ENCODE data around the gene MZF1. TPM values are rescaled to one million over a fixed set of nuclear protein-coding genes. Genes with fewer than 3 reads are reported as not detected.

MZF1 gene
- polyA plus RNA-seq, 1 donor from 2014 or later: 11.5 TPM

DNA sequence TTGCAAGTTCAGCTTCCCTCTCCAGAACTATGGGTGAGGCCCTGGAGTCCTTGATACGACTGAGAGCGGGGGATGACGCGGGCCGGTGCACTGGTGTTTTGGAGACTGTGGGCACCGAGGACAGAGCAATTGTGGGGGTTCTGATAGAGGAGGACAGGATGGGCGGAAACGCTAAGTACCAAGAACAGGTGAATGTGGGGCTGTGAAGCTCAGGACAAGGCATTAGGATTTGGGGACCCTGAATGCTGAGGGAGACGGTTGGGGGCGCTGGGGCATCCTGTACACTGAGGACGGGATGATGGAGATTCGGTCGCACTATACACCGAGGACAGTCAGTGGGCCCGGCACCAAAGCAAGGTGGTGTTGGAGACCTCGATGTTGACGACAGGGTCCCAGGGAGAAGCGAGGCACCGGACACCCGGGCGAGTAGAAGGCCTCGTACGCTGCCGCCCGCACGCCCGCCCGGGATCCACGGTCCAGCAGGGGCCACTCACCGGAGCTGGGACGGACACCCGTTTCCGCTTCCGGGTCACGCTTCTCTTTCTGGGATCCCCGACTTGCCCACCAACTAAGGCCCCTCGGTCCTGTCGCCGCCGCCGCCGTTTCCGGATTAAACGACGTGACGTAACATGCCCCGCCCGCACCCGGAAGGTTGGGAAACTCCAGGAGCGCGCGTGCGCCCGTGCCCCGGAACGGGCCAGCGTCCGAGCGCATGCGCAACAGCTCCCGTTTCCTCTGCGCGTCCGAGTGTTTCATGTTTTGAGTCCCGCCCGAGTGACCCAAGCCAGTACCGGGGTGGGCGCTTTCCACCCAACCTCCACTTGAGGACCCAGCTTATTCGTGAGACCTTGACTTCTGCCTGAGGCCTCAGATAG, 18.4 kb downstream of the MZF1 start, which contains the start of gene CHMP2A:
TSS of gene CHMP2A (minus strand) at position 612 of the 875 bp plus-strand sequence. CDS start 893 bp downstream, outside the sequence.
- Mint-ChIP-seq H3K27me3 (no peaks in the 10 kb centered on the region), H3K27ac (peak within 1 kb of the TSS; percentile 99 to 100 (median 99)), H3K4me3 (peak within 1 kb of the TSS; percentile 93 to 99 (median 95)), H3K36me3 (peaks cover 8% of the 10 kb centered on the region), H3K9me3 (no peaks in the 10 kb centered on the region), H3K4me1 (peaks cover 32 to 38% (median 35%) of the 10 kb centered on the region in 3 donors)

DNA sequence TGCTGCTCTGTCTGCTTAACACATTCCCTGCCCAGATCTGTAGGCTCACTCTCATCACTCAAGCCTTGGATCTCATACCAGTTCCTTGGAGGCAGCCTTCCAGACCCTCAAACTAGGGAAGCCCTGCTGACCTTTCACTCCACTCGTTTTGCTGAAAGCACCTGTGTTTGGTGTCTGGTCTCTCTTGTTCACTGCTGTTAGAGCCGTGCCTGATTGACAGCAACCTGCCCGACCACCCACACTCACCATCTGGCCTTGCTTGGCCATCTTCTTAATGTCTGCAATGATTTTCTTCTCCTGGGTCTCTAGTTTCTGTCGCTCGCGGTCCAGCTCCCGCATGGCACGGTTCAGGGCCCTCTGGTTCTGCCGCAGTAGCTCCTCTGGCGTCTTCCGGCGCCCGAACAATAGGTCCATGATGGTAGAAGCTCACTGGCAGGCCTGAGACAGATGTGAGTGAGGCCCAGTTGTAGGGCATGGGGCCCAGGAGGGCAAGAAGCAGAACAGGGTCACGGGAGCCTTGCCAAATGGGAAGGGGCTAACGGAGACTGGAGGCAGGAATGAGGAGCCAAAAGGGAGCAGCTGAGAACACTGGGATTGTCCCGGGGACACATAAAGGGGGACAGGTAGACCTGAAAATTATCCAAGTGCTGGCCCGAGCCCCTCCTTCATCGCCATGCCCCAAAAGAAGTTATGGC, 19.2 kb downstream of the MZF1 start:
- H3K9me3 Mint-ChIP-seq: no peaks in the 10 kb centered on the region
- H3K27me3 Mint-ChIP-seq: no peaks in the 10 kb centered on the region
- H3K4me3 Mint-ChIP-seq: peak overlapping the region; percentile 93 to 99 (median 95)
- H3K36me3 Mint-ChIP-seq: peaks cover 7% of the 10 kb centered on the region
- peak overlapping the region; percentile 99 to 100 (median 99) for H3K27ac Mint-ChIP-seq
- H3K4me1 Mint-ChIP-seq: peaks cover 29 to 33% (median 30%) of the 10 kb centered on the region in 3 donors

DNA sequence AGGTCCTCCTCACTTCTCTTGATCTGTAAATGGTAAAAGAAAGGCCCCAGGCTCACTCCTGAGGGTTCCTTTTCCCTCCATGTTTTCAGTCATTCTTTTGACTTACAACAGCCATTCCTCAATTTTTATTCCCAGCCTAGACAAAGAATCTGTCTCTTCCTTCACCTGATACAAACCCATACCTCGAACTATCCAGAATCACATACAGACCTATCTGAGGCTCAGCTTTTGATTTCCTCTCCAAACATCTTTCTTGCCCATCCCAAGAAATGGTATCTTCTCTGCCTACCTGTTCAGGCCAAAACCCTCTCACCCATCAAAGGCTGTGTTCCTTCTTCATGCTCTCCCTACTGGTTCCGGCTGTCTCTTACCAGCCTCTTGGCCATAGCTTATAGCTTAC, 20.5 kb downstream of the MZF1 start:
- Mint-ChIP-seq H3K27me3 (no peaks in the 10 kb centered on the region), H3K27ac (peak overlapping the region; percentile 43 to 88 (median 75)), H3K4me3 (peak overlapping the region in 1 of 4 donors; percentile 99), H3K4me1 (peaks cover 23 to 32% (median 26%) of the 10 kb centered on the region in 3 donors), H3K9me3 (no peaks in the 10 kb centered on the region), H3K36me3 (peaks cover 6% of the 10 kb centered on the region)

DNA sequence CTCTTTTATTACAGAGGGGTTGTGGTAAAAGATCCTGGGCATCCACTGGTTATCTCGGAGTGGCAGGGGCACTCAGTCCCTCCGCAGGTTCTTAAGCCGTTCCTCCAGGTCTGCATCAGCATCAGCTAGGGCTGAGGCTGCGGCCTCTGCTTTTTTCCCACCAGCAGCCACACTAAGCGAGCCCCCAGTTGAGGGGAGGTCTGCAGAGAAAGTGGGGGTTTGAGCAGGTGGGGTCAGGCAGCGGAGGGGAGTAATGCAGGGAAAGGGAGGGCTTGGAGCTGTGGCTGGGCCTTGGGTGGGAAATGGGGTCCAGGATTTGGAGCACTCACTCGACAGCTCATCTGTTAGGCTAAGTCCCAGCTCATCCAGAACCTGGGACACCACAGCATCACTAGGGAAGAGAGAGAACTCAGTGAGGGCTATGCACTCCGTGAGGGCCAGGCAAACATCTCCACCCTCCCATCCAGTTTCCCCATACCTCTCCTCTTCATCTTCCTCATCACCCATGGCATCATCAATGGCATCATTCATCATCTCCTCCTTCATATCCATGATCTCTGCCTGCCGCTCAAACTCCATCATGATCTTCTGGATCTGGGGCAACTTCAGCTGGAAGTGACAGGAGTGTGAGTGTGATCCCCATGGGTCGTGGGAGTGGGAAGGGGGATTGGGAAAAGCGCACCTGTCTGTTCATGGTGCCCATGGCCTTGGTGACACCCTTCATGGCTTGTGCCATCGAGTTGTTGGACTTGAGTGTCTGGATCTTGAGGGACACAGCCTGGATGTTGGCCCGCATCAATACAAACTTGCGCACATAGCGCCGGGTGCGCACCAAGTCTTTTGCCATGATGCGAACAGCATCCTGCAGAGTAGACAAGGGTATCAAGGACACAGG, 21.3 kb downstream of the MZF1 start:
- Mint-ChIP-seq H3K27ac (peak overlapping the region; percentile 43 to 75 (median 59)), H3K4me3 (peak overlapping the region in 1 of 4 donors; percentile 99), H3K9me3 (no peaks in the 10 kb centered on the region), H3K27me3 (no peaks in the 10 kb centered on the region), H3K36me3 (peaks cover 6% of the 10 kb centered on the region), H3K4me1 (peaks cover 22 to 30% (median 27%) of the 10 kb centered on the region in 3 donors)

DNA sequence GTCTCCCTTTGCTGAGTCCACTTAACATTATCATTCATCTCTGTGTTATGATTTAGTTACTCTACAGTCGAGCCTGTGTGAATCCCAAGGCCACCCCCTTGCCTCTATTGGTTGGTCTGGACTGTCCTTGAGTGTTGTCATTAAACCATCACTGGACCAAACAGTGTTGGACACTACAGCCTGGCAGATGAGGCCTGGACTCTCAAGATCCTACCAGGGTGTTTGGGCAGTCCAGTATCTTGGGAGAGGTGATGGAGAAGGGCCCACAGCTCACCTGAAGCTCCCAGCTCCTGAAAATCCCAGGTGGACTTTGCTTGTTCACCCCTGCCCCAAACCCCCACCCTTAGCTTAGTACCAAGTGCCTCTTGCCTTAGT, 22.0 kb downstream of the MZF1 start:
- Mint-ChIP-seq H3K4me3 (peak overlapping the region in 1 of 4 donors; percentile 99), H3K9me3 (no peaks in the 10 kb centered on the region), H3K27me3 (no peaks in the 10 kb centered on the region), H3K27ac (peak overlapping the region in 1 of 3 donors; percentile 75), H3K36me3 (peaks cover 4% of the 10 kb centered on the region), H3K4me1 (peaks cover 20 to 34% (median 30%) of the 10 kb centered on the region in 3 donors)

DNA sequence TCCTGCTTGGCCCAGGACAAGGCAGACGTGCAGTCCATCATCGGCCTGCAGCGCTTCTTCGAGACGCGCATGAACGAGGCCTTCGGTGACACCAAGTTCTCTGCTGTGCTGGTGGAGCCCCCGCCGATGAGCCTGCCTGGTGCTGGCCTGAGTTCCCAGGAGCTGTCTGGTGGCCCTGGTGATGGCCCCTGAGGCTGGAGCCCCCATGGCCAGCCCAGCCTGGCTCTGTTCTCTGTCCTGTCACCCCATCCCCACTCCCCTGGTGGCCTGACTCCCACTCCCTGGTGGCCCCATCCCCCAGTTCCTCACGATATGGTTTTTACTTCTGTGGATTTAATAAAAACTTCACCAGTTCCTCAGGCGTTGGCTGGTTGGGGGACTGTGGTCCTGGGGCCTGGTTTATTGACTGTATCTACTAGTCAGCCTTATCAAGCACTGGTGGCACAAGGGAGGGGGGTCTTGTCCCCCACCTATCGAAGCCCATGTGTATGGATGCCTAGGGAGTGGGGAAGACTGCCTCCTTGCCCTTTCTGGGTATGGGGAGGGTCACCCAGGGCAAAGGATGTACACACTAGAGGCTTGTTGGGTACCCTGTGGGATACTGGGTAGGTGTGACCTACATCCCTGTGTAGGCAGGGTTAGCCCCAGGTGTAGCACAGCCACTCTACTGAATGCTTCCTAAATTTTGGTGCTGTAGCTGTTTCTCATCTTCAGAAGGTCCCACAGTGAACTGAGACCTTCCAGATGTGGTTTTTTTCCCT, 22.6 kb downstream of the MZF1 start:
- Mint-ChIP-seq H3K9me3 (no peaks in the 10 kb centered on the region), H3K4me1 (peaks cover 24 to 39% (median 35%) of the 10 kb centered on the region in 3 donors), H3K27me3 (no peaks in the 10 kb centered on the region), H3K4me3 (peak overlapping the region in 1 of 4 donors; percentile 99), H3K36me3 (peaks cover 4% of the 10 kb centered on the region), H3K27ac (peak overlapping the region in 1 of 3 donors; percentile 75)

DNA sequence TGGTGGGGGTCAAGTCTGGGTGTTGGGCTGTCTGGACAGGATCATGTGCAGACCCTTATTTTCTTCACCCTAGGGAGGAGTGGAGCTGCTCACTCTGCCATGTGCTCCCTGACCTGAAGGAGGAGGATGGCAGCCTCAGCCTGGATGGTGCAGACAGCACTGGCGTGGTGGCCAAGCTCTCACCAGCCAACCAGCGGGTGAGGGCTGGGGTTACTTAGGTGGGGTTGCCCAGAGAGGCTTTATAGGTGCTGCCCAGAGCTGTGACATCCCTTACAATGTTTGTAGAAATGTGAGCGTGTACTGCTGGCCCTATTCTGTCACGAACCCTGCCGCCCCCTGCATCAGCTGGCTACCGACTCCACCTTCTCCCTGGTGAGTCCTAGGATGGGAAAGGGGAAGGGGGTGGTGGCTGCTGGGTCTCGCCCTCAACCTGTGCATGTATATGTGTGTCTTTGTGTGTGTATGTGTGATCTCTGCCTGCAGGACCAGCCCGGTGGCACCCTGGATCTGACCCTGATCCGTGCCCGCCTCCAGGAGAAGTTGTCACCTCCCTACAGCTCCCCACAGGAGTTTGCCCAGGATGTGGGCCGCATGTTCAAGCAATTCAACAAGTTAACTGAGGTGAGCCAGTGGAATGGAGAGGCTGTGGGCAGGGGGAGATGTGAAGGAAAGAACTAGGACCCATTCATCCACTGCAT, 23.3 kb downstream of the MZF1 start:
- peak overlapping the region in 1 of 3 donors; percentile 75 for H3K27ac Mint-ChIP-seq
- peak overlapping the region in 1 of 4 donors; percentile 66 for H3K4me3 Mint-ChIP-seq
- peaks cover 4% of the 10 kb centered on the region for H3K36me3 Mint-ChIP-seq
- no peaks in the 10 kb centered on the region for H3K9me3 Mint-ChIP-seq
- H3K4me1 Mint-ChIP-seq: peaks cover 18 to 33% (median 30%) of the 10 kb centered on the region in 3 donors
- H3K27me3 Mint-ChIP-seq: no peaks in the 10 kb centered on the region

DNA sequence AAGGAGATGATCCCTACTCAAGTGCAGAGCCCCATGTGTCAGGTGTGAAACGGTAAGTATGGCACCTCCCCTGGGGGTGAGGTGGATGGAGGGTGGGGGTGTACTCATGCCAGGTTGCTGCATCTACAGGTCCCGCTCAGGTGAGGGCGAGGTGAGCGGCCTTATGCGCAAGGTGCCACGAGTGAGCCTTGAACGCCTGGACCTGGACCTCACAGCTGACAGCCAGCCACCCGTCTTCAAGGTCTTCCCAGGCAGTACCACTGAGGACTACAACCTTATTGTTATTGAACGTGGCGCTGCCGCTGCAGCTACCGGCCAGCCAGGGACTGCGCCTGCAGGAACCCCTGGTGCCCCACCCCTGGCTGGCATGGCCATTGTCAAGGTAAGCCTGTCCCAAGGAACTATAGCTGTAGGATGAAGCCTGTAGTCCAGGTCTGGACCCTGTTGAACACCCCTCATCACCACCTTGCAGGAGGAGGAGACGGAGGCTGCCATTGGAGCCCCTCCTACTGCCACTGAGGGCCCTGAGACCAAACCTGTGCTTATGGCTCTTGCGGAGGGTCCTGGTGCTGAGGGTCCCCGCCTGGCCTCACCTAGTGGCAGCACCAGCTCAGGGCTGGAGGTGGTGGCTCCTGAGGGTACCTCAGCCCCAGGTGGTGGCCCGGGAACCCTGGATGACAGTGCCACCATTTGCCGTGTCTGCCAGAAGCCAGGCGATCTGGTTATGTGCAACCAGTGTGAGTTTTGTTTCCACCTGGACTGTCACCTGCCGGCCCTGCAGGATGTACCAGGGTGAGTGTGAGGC, 24.1 kb downstream of the MZF1 start:
- Mint-ChIP-seq H3K36me3 (peaks cover 4% of the 10 kb centered on the region), H3K27me3 (no peaks in the 10 kb centered on the region), H3K4me1 (peaks cover 14 to 30% (median 25%) of the 10 kb centered on the region in 3 donors), H3K9me3 (no peaks in the 10 kb centered on the region), H3K4me3 (peak overlapping the region in 1 of 4 donors; percentile 32), H3K27ac (peak overlapping the region in 1 of 3 donors; percentile 75)

DNA sequence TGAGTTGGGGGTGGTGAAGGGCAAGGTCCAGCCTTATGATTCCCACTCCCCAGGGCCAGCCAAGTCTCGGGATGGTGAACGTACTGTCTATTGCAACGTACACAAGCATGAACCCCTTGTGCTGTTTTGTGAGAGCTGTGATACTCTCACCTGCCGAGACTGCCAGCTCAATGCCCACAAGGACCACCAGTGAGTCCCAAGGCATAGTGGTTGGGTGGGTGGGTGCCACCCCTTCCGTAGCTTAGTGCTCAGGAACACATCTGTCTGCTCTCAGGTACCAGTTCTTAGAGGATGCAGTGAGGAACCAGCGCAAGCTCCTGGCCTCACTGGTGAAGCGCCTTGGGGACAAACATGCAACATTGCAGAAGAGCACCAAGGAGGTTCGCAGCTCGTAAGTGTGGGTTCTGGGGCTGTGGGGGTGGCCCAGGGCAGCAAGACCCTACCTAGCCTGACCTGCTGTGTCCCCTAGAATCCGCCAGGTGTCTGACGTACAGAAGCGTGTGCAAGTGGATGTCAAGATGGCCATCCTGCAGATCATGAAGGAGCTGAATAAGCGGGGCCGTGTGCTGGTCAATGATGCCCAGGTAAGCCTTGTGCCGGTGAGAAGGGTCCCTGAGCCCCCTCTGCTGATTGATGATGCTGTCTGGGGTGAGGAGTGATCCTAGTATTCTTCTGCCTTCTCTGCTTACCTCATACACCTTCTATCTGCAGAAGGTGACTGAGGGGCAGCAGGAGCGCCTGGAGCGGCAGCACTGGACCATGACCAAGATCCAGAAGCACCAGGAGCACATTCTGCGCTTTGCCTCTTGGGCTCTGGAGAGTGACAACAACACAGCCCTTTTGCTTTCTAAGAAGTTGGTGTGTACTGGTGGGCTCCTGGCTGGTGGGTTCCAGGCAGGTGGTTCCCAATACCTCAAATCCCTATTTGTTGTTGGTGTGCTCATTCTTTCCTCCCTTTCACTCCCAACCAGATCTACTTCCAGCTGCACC, 25.5 kb downstream of the MZF1 start:
- peaks cover 18 to 27% (median 22%) of the 10 kb centered on the region in 3 donors for H3K4me1 Mint-ChIP-seq
- no peaks in the 10 kb centered on the region for H3K9me3 Mint-ChIP-seq
- H3K27me3 Mint-ChIP-seq: peaks cover 4% of the 10 kb centered on the region
- peaks cover 7% of the 10 kb centered on the region for H3K36me3 Mint-ChIP-seq
- H3K4me3 Mint-ChIP-seq: peak overlapping the region in 2 of 4 donors; percentile 67 to 68
- peak overlapping the region in 1 of 3 donors; percentile 98 for H3K27ac Mint-ChIP-seq

DNA sequence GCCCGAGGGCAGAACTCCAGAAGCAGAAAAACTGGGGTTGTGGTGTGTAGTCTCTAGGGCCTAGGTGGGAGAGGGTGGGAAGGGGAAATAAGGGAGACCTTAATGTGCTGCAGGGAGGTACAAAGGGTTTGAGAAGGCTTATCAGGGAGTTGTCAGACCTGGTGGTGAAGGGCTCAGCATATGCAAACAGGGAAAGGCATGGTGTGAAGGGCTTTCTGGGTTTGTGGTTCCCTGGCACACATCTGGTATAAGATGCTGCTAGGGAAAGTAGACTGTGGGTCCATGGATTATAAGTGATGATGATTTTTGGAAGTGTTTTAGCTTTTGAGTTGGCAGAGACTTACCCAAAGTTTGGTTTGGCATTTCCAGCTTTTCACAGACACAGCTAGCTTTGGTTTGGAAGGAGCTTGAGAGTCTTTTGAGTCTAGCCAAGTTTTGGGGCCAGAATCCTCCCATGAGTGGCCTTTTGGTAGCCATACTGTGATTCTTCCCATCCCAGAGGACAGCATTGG, 27.1 kb downstream of the MZF1 start:
- H3K4me1 Mint-ChIP-seq: peaks cover 19 to 25% (median 20%) of the 10 kb centered on the region in 3 donors
- H3K27ac Mint-ChIP-seq: peak overlapping the region; percentile 86 to 98 (median 91)
- peaks cover 7% of the 10 kb centered on the region for H3K36me3 Mint-ChIP-seq
- peak overlapping the region; percentile 87 to 97 (median 94) for H3K4me3 Mint-ChIP-seq
- no peaks in the 10 kb centered on the region for H3K9me3 Mint-ChIP-seq
- H3K27me3 Mint-ChIP-seq: peaks cover 4% of the 10 kb centered on the region

DNA sequence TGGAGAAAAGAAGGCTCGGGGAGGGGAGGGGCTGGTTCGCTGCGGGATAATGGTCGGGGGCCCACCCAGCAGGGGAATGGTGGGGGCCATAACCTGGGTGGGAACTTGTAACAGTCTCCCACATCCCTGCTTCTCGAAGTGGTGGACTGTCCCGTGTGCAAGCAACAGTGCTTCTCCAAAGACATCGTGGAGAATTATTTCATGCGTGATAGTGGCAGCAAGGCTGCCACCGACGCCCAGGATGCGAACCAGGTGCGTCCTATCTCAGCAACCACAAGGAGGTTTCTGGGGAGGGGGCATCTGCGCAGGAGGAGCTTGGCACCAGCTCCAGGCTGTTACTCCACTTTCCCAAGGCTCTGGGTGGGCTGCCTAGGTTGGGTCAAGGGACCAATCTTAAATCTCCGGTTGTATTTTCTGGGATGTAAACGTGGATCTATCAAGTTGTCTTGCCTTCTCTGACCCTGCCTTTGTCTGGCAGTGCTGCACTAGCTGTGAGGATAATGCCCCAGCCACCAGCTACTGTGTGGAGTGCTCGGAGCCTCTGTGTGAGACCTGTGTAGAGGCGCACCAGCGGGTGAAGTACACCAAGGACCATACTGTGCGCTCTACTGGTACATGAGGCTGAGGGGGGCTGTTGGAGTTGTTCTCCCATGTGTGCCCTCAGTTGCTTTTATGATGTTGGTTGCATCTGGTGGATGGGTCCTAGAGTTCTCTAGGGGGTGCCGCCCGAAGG, 27.7 kb downstream of the MZF1 start:
- peaks cover 7% of the 10 kb centered on the region for H3K36me3 Mint-ChIP-seq

More for the DNA sequence above, 27.7 kb downstream of the MZF1 start:
- peak overlapping the region; percentile 86 to 98 (median 91) for H3K27ac Mint-ChIP-seq
- H3K4me3 Mint-ChIP-seq: peak overlapping the region; percentile 87 to 97 (median 94)
- H3K4me1 Mint-ChIP-seq: peaks cover 19 to 25% (median 20%) of the 10 kb centered on the region in 3 donors
- no peaks in the 10 kb centered on the region for H3K9me3 Mint-ChIP-seq
- peaks cover 4% of the 10 kb centered on the region for H3K27me3 Mint-ChIP-seq

Data from IgD-negative memory B cell (primary cell).